Measurements from ENCODE around the gene ADAM22. TPM values are rescaled to one million over a fixed set of nuclear protein-coding genes. Genes with fewer than 3 reads are reported as not detected.

Gene ADAM22
- total and polyA plus RNA-seq, 2 experiments from 2014 or later: 2.7 to 18.7 TPM

DNA sequence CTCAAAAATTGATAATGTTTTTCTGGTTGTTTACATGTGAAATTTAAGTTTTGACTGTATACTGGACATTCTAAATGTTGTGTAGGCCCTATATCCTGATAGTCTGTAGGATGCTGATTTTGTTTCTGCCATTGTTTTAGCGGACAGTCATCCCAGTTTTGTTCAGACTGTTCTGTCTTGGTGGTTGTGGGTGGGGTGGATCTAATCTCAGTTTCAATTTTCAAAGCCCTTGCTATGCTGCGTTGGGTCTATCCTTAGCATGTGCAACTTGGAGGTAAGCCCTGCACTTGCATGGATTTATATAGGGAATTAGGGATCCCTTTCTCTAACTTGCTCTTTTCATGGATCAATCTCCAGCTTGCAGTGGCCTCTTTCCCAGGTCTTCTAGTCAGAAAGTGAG lies 38.7 kb upstream of the ADAM22 start (continued):
- TF ChIP-seq, protein P1, sequence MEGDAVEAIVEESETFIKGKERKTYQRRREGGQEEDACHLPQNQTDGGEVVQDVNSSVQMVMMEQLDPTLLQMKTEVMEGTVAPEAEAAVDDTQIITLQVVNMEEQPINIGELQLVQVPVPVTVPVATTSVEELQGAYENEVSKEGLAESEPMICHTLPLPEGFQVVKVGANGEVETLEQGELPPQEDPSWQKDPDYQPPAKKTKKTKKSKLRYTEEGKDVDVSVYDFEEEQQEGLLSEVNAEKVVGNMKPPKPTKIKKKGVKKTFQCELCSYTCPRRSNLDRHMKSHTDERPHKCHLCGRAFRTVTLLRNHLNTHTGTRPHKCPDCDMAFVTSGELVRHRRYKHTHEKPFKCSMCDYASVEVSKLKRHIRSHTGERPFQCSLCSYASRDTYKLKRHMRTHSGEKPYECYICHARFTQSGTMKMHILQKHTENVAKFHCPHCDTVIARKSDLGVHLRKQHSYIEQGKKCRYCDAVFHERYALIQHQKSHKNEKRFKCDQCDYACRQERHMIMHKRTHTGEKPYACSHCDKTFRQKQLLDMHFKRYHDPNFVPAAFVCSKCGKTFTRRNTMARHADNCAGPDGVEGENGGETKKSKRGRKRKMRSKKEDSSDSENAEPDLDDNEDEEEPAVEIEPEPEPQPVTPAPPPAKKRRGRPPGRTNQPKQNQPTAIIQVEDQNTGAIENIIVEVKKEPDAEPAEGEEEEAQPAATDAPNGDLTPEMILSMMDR (conservative IDR thresholded peaks at IDR 0.05; ENCODE audit: low read depth in 2 of 2): no peak
- TF ChIP-seq CREB1 (CRISPR knock-in tag; IDR thresholded peaks at IDR 0.05; ENCODE audit: low read depth): no peak
- no peak for TF ChIP-seq STAT1 (IDR thresholded peaks at IDR 0.05; ENCODE audit: unreplicated experiment)

DNA sequence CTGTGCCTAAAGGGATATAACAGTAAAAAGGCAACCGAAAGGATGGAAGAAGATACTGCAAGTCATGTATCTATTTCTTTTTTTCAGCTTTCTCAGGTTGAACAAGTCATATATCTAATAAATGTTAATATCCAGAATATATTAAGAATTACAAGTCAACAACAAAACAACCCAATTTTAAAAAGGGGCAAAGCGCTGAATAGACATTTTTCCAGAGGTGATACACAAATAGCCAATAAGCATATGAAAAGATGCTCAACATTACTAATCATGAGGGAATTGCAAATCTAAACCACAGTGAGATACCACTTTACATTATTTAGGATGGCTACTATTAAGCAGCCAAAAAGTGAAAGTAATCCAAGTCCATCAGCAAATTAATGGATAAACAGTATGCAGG lies 34.8 kb upstream of the ADAM22 start:
- no peaks in the 10 kb centered on the region for H3K9me3 Mint-ChIP-seq
- no peaks in the 10 kb centered on the region for H3K4me1 Mint-ChIP-seq
- no peak overlapping the region for H3K27ac ChIP-seq (ENCODE audit: low read depth)
- peaks cover 36% of the 10 kb centered on the region for H3K36me3 ChIP-seq (ENCODE audit: insufficient read depth)
- peaks cover 1% of the 10 kb centered on the region for H3K27me3 Mint-ChIP-seq (ENCODE audit: insufficient read depth, low read depth, poor library complexity)
- peaks cover 71% of the 10 kb centered on the region for H3K36me3 Mint-ChIP-seq (ENCODE audit: low read depth)
- no peak overlapping the region for H3K4me2 ChIP-seq
- H3K27ac Mint-ChIP-seq: no peak overlapping the region
- no peak overlapping the region for H2AFZ ChIP-seq
- H3K79me2 ChIP-seq (replicated peaks; ENCODE audit: insufficient read depth): peaks cover 6% of the 10 kb centered on the region
- ATAC-seq: no peak
- no peaks in the 10 kb centered on the region for H3K9me2 ChIP-seq (ENCODE audit: insufficient read depth)
- no peaks in the 10 kb centered on the region for H3F3A ChIP-seq (replicated peaks; ENCODE audit: low read depth)
- no peaks in the 10 kb centered on the region for H3K4me1 ChIP-seq (ENCODE audit: insufficient read depth)
- no peak for DNase-seq (ENCODE audit: low spot score)
- H3K27me3 ChIP-seq (ENCODE audit: insufficient read depth): no peaks in the 10 kb centered on the region
- H3K4me3 ChIP-seq: no peak overlapping the region
- no peaks in the 10 kb centered on the region for H4K20me1 ChIP-seq (replicated peaks; ENCODE audit: insufficient read depth)
- no peak overlapping the region for H3K4me3 Mint-ChIP-seq
- TF ChIP-seq NANOG (IDR thresholded peaks at IDR 0.05; ENCODE audit: borderline replicate concordance): no peak
- TF ChIP-seq, protein P2, sequence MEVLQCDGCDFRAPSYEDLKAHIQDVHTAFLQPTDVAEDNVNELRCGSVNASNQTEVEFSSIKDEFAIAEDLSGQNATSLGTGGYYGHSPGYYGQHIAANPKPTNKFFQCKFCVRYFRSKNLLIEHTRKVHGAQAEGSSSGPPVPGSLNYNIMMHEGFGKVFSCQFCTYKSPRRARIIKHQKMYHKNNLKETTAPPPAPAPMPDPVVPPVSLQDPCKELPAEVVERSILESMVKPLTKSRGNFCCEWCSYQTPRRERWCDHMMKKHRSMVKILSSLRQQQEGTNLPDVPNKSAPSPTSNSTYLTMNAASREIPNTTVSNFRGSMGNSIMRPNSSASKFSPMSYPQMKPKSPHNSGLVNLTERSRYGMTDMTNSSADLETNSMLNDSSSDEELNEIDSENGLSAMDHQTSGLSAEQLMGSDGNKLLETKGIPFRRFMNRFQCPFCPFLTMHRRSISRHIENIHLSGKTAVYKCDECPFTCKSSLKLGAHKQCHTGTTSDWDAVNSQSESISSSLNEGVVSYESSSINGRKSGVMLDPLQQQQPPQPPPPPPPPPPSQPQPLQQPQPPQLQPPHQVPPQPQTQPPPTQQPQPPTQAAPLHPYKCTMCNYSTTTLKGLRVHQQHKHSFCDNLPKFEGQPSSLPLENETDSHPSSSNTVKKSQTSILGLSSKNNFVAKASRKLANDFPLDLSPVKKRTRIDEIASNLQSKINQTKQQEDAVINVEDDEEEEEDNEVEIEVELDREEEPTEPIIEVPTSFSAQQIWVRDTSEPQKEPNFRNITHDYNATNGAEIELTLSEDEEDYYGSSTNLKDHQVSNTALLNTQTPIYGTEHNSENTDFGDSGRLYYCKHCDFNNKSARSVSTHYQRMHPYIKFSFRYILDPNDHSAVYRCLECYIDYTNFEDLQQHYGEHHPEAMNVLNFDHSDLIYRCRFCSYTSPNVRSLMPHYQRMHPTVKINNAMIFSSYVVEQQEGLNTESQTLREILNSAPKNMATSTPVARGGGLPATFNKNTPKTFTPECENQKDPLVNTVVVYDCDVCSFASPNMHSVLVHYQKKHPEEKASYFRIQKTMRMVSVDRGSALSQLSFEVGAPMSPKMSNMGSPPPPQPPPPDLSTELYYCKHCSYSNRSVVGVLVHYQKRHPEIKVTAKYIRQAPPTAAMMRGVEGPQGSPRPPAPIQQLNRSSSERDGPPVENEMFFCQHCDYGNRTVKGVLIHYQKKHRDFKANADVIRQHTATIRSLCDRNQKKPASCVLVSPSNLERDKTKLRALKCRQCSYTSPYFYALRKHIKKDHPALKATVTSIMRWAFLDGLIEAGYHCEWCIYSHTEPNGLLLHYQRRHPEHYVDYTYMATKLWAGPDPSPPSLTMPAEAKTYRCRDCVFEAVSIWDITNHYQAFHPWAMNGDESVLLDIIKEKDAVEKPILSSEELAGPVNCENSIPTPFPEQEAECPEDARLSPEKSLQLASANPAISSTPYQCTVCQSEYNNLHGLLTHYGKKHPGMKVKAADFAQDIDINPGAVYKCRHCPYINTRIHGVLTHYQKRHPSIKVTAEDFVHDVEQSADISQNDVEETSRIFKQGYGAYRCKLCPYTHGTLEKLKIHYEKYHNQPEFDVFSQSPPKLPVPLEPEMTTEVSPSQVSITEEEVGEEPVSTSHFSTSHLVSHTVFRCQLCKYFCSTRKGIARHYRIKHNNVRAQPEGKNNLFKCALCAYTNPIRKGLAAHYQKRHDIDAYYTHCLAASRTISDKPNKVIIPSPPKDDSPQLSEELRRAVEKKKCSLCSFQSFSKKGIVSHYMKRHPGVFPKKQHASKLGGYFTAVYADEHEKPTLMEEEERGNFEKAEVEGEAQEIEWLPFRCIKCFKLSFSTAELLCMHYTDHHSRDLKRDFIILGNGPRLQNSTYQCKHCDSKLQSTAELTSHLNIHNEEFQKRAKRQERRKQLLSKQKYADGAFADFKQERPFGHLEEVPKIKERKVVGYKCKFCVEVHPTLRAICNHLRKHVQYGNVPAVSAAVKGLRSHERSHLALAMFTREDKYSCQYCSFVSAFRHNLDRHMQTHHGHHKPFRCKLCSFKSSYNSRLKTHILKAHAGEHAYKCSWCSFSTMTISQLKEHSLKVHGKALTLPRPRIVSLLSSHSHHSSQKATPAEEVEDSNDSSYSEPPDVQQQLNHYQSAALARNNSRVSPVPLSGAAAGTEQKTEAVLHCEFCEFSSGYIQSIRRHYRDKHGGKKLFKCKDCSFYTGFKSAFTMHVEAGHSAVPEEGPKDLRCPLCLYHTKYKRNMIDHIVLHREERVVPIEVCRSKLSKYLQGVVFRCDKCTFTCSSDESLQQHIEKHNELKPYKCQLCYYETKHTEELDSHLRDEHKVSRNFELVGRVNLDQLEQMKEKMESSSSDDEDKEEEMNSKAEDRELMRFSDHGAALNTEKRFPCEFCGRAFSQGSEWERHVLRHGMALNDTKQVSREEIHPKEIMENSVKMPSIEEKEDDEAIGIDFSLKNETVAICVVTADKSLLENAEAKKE (CRISPR knock-in tag; IDR thresholded peaks at IDR 0.05): no peak
- TF ChIP-seq, protein P3, sequence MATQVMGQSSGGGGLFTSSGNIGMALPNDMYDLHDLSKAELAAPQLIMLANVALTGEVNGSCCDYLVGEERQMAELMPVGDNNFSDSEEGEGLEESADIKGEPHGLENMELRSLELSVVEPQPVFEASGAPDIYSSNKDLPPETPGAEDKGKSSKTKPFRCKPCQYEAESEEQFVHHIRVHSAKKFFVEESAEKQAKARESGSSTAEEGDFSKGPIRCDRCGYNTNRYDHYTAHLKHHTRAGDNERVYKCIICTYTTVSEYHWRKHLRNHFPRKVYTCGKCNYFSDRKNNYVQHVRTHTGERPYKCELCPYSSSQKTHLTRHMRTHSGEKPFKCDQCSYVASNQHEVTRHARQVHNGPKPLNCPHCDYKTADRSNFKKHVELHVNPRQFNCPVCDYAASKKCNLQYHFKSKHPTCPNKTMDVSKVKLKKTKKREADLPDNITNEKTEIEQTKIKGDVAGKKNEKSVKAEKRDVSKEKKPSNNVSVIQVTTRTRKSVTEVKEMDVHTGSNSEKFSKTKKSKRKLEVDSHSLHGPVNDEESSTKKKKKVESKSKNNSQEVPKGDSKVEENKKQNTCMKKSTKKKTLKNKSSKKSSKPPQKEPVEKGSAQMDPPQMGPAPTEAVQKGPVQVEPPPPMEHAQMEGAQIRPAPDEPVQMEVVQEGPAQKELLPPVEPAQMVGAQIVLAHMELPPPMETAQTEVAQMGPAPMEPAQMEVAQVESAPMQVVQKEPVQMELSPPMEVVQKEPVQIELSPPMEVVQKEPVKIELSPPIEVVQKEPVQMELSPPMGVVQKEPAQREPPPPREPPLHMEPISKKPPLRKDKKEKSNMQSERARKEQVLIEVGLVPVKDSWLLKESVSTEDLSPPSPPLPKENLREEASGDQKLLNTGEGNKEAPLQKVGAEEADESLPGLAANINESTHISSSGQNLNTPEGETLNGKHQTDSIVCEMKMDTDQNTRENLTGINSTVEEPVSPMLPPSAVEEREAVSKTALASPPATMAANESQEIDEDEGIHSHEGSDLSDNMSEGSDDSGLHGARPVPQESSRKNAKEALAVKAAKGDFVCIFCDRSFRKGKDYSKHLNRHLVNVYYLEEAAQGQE (IDR thresholded peaks at IDR 0.05; ENCODE audit: unreplicated experiment): no peak
- TF ChIP-seq, protein P1 (conservative IDR thresholded peaks at IDR 0.05; ENCODE audit: low read depth in 2 of 2): no peak
- no peak for TF ChIP-seq ZNF331 (CRISPR knock-in tag; IDR thresholded peaks at IDR 0.05; ENCODE audit: low read depth)
- TF ChIP-seq JUNB (IDR thresholded peaks at IDR 0.05; ENCODE audit: unreplicated experiment): no peak
- TF ChIP-seq, protein P4, sequence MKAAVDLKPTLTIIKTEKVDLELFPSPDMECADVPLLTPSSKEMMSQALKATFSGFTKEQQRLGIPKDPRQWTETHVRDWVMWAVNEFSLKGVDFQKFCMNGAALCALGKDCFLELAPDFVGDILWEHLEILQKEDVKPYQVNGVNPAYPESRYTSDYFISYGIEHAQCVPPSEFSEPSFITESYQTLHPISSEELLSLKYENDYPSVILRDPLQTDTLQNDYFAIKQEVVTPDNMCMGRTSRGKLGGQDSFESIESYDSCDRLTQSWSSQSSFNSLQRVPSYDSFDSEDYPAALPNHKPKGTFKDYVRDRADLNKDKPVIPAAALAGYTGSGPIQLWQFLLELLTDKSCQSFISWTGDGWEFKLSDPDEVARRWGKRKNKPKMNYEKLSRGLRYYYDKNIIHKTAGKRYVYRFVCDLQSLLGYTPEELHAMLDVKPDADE (IDR thresholded peaks at IDR 0.05): no peak
- no peak for TF ChIP-seq ZNF114 (CRISPR knock-in tag; IDR thresholded peaks at IDR 0.05)
- no peak for TF ChIP-seq POLR2AphosphoS5 (IDR thresholded peaks at IDR 0.05; ENCODE audit: low read depth)
- TF ChIP-seq STAT1 (IDR thresholded peaks at IDR 0.05; ENCODE audit: unreplicated experiment): no peak

Data from GM23338 (cell line).